ENCODE results near the gene GNAT1. TPM values are rescaled to one million over a fixed set of nuclear protein-coding genes. Genes with fewer than 3 reads are reported as not detected.

Gene GNAT1
- total RNA-seq, 1 experiment from 2014 or later = not detected

GRCh38 chr3:50237133-50237651, 45.8 kb downstream of the GNAT1 start:
- intact Hi-C loops (cut with micrococcal nuclease) = no loop called here
- CTCF ChIA-PET = interaction anchor here (0.6 to 4.3 kb wide), 4 partner anchors 10 to 87 kb away, joined by 3 to 36 read pairs (median 16); no protein-coding TSS in a partner anchor
- DNase-seq (ENCODE audit: unreplicated experiment) = peak; percentile 46
- no peaks in the 10 kb centered on the region for H3K9me3 Mint-ChIP-seq (ENCODE audit: unreplicated experiment)
- H3K27me3 Mint-ChIP-seq (ENCODE audit: insufficient read depth, unreplicated experiment) = no peaks in the 10 kb centered on the region
- BruUV-seq (replicated peaks) = no TSS peak
- peak overlapping the region; percentile 98 for H3K4me3 Mint-ChIP-seq (ENCODE audit: unreplicated experiment)
- TF ChIP-seq CTCF (IDR thresholded peaks at IDR 0.05; ENCODE audit: unreplicated experiment) = no peak
- POLR2A ChIA-PET = interaction anchor here (0.6 to 4.8 kb wide), 9 partner anchors 10 to 99 kb away, joined by 3 to 102 read pairs (median 5); partner anchors contain the start of genes IFRD2 and TUSC2
- peak overlapping the region; percentile 83 for H3K27ac Mint-ChIP-seq (ENCODE audit: low read depth, unreplicated experiment)
- peaks cover 14% of the 10 kb centered on the region for H3K36me3 Mint-ChIP-seq (ENCODE audit: insufficient read depth, unreplicated experiment)
- peaks cover 48% of the 10 kb centered on the region for H3K4me1 Mint-ChIP-seq (ENCODE audit: insufficient read depth, unreplicated experiment)

- Mint-ChIP-seq H3K4me1 (ENCODE audit: insufficient read depth, unreplicated experiment) (peaks cover 49% of the 10 kb centered on the region), H3K4me3 (ENCODE audit: unreplicated experiment) (peak overlapping the region; percentile 98), H3K27ac (ENCODE audit: low read depth, unreplicated experiment) (peak overlapping the region; percentile 83), H3K9me3 (ENCODE audit: unreplicated experiment) (no peaks in the 10 kb centered on the region), H3K36me3 (ENCODE audit: insufficient read depth, unreplicated experiment) (peaks cover 14% of the 10 kb centered on the region), H3K27me3 (ENCODE audit: insufficient read depth, unreplicated experiment) (no peaks in the 10 kb centered on the region)
- intact Hi-C loops (cut with micrococcal nuclease) = no loop called here
- TF ChIP-seq CTCF (IDR thresholded peaks at IDR 0.05; ENCODE audit: unreplicated experiment) = no peak
- CTCF ChIA-PET = interaction anchor here (0.6 to 4.3 kb wide), 7 partner anchors 9 to 86 kb away, joined by 3 to 36 read pairs (median 3); no protein-coding TSS in a partner anchor
- POLR2A ChIA-PET = interaction anchor here (0.6 to 4.8 kb wide), 10 partner anchors 10 to 1737 kb away, joined by 3 to 102 read pairs (median 4); partner anchors contain the start of genes ABHD14A, HYAL3, NAA80 and TUSC2
- no TSS peak for BruUV-seq (replicated peaks)
- peak; percentile 88 for DNase-seq (ENCODE audit: unreplicated experiment)
Observed at GRCh38 chr3:50237754-50238548, 46.5 kb downstream of the GNAT1 start.

GRCh38 chr3:50238549-50239026, 47.2 kb downstream of the GNAT1 start:
- Mint-ChIP-seq H3K27me3 (ENCODE audit: insufficient read depth, unreplicated experiment) (no peaks in the 10 kb centered on the region), H3K4me1 (ENCODE audit: insufficient read depth, unreplicated experiment) (peaks cover 43% of the 10 kb centered on the region), H3K9me3 (ENCODE audit: unreplicated experiment) (no peaks in the 10 kb centered on the region), H3K4me3 (ENCODE audit: unreplicated experiment) (peak overlapping the region; percentile 98), H3K36me3 (ENCODE audit: insufficient read depth, unreplicated experiment) (peaks cover 14% of the 10 kb centered on the region), H3K27ac (ENCODE audit: low read depth, unreplicated experiment) (peak overlapping the region; percentile 83)
- TF ChIP-seq CTCF (IDR thresholded peaks at IDR 0.05; ENCODE audit: unreplicated experiment) = no peak
- no TSS peak for BruUV-seq (replicated peaks)
- CTCF ChIA-PET = interaction anchor here (1.0 to 4.3 kb wide), 4 partner anchors 8 to 18 kb away, joined by 3 to 36 read pairs (median 18); no protein-coding TSS in a partner anchor
- POLR2A ChIA-PET = interaction anchor here (0.6 to 4.8 kb wide), 7 partner anchors 10 to 1736 kb away, joined by 3 to 102 read pairs (median 4); partner anchors contain the start of genes ABHD14A, HYAL3 and NAA80
- peak; percentile 85 for DNase-seq (ENCODE audit: unreplicated experiment)
- intact Hi-C loops (cut with micrococcal nuclease) = no loop called here

GRCh38 chr3:50239649-50240048, 48.2 kb downstream of the GNAT1 start:
- Mint-ChIP-seq H3K4me3 (ENCODE audit: unreplicated experiment) (no peak overlapping the region), H3K36me3 (ENCODE audit: insufficient read depth, unreplicated experiment) (peaks cover 14% of the 10 kb centered on the region), H3K9me3 (ENCODE audit: unreplicated experiment) (no peaks in the 10 kb centered on the region), H3K27ac (ENCODE audit: low read depth, unreplicated experiment) (peak overlapping the region; percentile 54), H3K4me1 (ENCODE audit: insufficient read depth, unreplicated experiment) (peaks cover 40% of the 10 kb centered on the region), H3K27me3 (ENCODE audit: insufficient read depth, unreplicated experiment) (no peaks in the 10 kb centered on the region)
- no peak for DNase-seq (ENCODE audit: unreplicated experiment)
- POLR2A ChIA-PET = interaction anchor here (0.6 to 0.7 kb wide), 2 partner anchors 9 to 12 kb away, joined by 3 to 4 read pairs; no protein-coding TSS in a partner anchor
- no TSS peak for BruUV-seq (replicated peaks)
- intact Hi-C loops (cut with micrococcal nuclease) = no loop called here
- CTCF ChIA-PET = interaction anchor here (1.4 to 2.4 kb wide), 2 partner anchors 10 to 12 kb away, joined by 6 to 12 read pairs; no protein-coding TSS in a partner anchor
- no peak for TF ChIP-seq CTCF (IDR thresholded peaks at IDR 0.05; ENCODE audit: unreplicated experiment)
